OCI-LY1 (cell line): ENCODE measurements around the gene FREY1.

Experiments used
- EZH2 ChIP-seq: fragments of 200-600 bp; sonication (generic), shearing (Covaris generic); IDR thresholded peaks from 2 replicates; pipeline ENCODE4 v1.8.0; 2017; ENCODE audit warnings: borderline replicate concordance, mixed run types, mild to moderate bottlenecking, antibody characterized with exemption, low read length, moderate library complexity, mixed read lengths
- TF ChIP-seq, protein P1 (sequence below): fragments of 200-600 bp; sonication (generic), shearing (Covaris generic); IDR thresholded peaks from 2 replicates; pipeline ENCODE4 v1.5.1; 2017; ENCODE audit warnings: mild to moderate bottlenecking, antibody characterized with exemption, low read length, moderate library complexity, mixed read lengths

DNA sequence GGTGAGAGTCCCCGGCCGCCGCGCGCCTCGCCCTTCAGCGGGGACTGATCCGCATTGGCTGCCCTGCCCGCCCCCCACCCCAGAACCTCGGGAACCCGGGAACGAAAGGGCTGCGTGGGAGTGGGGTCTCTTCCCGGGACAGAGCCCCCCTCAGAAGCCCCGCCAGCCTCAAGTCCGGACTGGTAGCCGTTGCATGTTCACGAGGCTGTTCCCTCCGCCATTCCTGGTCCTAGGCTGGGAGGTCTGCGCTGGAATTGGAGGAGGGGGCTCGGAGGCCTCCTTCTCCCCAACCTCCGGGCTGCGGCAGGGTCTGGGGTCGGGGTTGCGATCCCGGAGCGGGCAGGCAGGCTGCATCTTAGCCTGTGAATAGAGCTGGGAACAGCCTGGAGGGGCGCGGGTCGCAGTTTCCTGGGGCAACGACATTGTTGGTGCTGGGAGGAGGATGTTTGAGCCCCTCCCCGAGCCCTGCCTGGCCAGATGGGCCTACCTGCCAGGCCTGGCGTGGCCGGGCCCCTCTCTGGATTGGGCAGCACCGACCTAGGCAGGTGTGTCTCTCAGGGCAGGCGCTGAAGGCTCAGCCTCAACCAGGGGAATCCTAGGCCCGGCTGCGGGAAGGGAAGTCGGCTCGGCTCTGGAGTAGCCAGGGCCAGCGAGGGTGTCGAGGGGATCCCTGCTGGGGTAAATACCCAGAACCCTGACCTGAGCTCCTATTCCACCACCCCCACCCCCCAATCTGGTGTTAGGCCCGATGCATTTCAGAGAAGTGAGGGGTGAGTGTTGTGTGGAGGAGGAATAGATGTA is 20.9 kb downstream of the FREY1 start:
- TF ChIP-seq, protein P1, sequence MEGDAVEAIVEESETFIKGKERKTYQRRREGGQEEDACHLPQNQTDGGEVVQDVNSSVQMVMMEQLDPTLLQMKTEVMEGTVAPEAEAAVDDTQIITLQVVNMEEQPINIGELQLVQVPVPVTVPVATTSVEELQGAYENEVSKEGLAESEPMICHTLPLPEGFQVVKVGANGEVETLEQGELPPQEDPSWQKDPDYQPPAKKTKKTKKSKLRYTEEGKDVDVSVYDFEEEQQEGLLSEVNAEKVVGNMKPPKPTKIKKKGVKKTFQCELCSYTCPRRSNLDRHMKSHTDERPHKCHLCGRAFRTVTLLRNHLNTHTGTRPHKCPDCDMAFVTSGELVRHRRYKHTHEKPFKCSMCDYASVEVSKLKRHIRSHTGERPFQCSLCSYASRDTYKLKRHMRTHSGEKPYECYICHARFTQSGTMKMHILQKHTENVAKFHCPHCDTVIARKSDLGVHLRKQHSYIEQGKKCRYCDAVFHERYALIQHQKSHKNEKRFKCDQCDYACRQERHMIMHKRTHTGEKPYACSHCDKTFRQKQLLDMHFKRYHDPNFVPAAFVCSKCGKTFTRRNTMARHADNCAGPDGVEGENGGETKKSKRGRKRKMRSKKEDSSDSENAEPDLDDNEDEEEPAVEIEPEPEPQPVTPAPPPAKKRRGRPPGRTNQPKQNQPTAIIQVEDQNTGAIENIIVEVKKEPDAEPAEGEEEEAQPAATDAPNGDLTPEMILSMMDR: no peak
- no peak for TF ChIP-seq EZH2
